Mesothelial cell of epicardium (in vitro differentiated cells): ENCODE results near the gene RMI1. TPM values are rescaled to one million over a fixed set of nuclear protein-coding genes. Genes with fewer than 3 reads are reported as not detected.

Source experiments
- DNase-seq, 2 experiments: peaks; one replicate each; pipeline ENCODE4 v3.0.0; 2021; ENCODE audit warnings: low spot score in 2 of 2; ENCODE audit not compliant: unreplicated experiment in 2 of 2
- H3K27ac Mint-ChIP-seq: 2 replicates; pipeline ENCODE4 v1.8.0; 2021; ENCODE audit warnings: mixed read lengths
- H3K27me3 Mint-ChIP-seq: 2 replicates; pipeline ENCODE4 v1.8.0; 2021; ENCODE audit warnings: low read depth, mixed read lengths
- H3K36me3 Mint-ChIP-seq: 2 replicates; pipeline ENCODE4 v1.8.0; 2021; ENCODE audit warnings: mixed read lengths
- H3K4me1 Mint-ChIP-seq: 2 replicates; pipeline ENCODE4 v1.8.0; 2021; ENCODE audit warnings: mixed read lengths
- H3K4me3 Mint-ChIP-seq: 2 replicates; pipeline ENCODE4 v1.8.0; 2021; ENCODE audit warnings: mild to moderate bottlenecking, moderate library complexity, mixed read lengths
- H3K9me3 Mint-ChIP-seq: 2 replicates; pipeline ENCODE4 v1.8.0; 2021; ENCODE audit warnings: mixed read lengths
- total RNA-seq: library from RNA; stranded (reverse); gene quantifications from 3 replicates; pipeline ENCODE4 v1.2.1, GENCODE V29; 2021
- TF ChIP-seq, protein P1 (sequence below): fragments of 200-600 bp; sonication (generic); IDR thresholded peaks from one replicate; pipeline ENCODE4 v1.5.0; 2021; ENCODE audit warnings: antibody characterized with exemption; ENCODE audit not compliant: unreplicated experiment

Gene RMI1
- total RNA-seq, 1 donor from 2014 or later: 9.2 TPM

DNA sequence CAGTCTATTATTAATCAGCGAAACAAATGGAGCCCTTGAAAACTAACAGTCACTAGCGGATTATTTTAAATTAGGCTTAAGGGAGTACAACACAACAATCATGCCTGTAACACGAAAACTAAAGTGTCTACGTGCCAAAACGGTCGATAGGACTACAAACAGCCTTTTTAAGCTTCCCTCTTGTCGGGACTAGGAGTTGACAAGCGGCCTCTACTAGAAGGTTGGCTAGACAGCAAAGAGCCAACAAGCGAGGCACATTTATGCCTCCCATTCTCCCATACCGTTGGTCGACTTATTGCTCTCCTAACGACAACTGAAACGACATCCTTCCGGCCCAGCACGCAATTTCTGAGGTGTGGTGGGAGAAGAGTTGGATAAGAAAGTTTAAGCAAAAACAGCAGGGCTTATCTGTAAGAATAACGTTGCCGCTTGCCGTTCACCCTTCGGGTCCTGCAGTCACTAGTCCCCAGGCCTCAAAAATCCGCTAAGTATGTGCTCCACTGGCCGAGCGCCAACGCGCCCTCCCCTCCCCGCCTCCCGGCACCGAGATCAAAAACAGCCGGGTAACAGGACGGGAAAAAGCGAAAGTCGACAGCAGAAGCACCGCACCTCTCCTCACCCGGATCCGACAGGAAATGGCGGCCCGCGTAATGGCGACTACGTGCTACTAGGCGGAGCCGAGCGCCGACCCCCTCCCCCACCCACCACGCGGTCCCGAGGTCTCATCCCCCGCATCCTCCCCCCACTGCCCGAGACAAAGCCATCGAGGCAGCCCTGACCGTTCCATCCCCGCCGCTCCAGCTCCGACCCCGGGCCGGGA is 1.4 kb upstream of the RMI1 start:
- Mint-ChIP-seq H3K9me3 (no peaks in the 10 kb centered on the region), H3K36me3 (peaks cover 33% of the 10 kb centered on the region), H3K4me1 (peaks cover 52% of the 10 kb centered on the region), H3K4me3 (peak overlapping the region; percentile 92), H3K27me3 (no peaks in the 10 kb centered on the region), H3K27ac (peak overlapping the region; percentile 100)
- DNase-seq: peak; percentile 62 to 77
- TF ChIP-seq, protein P1, sequence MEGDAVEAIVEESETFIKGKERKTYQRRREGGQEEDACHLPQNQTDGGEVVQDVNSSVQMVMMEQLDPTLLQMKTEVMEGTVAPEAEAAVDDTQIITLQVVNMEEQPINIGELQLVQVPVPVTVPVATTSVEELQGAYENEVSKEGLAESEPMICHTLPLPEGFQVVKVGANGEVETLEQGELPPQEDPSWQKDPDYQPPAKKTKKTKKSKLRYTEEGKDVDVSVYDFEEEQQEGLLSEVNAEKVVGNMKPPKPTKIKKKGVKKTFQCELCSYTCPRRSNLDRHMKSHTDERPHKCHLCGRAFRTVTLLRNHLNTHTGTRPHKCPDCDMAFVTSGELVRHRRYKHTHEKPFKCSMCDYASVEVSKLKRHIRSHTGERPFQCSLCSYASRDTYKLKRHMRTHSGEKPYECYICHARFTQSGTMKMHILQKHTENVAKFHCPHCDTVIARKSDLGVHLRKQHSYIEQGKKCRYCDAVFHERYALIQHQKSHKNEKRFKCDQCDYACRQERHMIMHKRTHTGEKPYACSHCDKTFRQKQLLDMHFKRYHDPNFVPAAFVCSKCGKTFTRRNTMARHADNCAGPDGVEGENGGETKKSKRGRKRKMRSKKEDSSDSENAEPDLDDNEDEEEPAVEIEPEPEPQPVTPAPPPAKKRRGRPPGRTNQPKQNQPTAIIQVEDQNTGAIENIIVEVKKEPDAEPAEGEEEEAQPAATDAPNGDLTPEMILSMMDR: no peak

DNA sequence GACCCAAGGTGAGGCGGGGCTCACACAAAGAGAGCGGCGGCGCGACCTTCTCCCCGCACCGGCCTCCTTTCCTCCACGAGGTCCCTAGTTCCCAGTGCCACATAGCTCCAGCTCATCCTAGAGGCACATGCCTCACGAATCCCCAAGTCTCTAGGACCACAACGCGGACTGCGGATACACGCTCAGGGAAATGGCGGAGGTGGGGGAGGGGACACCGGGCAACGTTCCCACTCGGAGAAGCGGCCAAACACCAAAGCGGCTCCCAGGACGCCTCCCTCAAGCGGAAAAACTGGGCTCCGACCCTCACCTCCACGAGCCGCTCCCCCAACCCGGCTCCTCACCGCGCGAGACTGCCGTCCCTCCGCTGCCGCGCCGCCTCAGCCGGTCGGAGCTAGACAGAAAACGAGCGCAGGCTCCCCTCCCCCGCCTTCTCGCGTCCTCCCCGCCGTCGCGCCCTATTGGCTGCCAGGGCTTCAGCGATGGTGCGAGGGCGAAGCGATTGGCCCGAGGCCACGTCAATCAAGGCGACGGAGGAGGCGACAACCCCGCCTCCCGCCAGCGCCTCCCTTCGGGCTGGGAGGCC is 702 bp upstream of the RMI1 start, which contains the start of gene HNRNPK:
HNRNPK (minus strand) TSS at position 404 of the 583 bp plus-strand sequence. CDS start 1,963 bp downstream, outside the sequence.
- DNase-seq: peak; percentile 100
- peak within 1 kb of the TSS; percentile 100 for H3K27ac Mint-ChIP-seq
- H3K4me3 Mint-ChIP-seq: peak within 1 kb of the TSS; percentile 92

DNA sequence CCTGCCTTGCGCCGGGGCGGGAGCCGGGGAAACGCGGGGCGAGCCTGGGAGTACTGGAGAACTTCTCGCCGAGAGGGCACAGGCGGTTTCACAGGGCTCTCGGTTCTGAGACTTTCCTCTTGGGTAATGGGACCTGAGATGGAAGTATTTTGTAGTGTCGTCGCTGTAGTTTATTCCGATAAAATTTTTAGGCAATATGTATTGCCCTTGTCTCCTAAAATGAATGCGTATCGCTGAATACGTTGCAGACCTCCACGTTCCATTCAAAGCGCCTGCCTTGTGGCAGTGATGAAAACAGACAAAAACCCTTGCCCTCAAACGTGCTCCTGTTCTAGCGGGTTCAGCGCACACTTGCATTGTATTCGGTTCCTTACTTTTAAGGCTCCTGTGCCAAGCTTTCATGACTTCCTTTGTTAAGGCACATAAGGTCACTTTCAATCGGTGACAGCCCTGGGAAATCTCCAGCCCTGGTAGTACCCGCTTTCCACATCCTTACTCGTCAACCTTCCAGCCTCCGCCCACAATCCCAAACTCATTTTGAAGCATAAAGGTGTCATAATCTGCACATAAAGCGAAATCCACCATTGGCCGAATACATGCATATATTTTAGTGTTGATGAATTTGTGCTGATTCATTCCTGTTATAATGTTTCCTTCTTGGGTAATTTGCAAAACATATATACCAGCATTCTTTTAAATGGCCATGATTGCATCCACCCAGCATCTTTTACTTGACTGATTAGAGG is 694 bp downstream of the RMI1 start:
- H3K27ac Mint-ChIP-seq: peak overlapping the region; percentile 100
- H3K9me3 Mint-ChIP-seq: no peaks in the 10 kb centered on the region
- H3K27me3 Mint-ChIP-seq: no peaks in the 10 kb centered on the region
- peaks cover 33% of the 10 kb centered on the region for H3K4me1 Mint-ChIP-seq
- H3K4me3 Mint-ChIP-seq: peak overlapping the region; percentile 92
- DNase-seq: no peak
- TF ChIP-seq, protein P1: no peak
- peaks cover 12% of the 10 kb centered on the region for H3K36me3 Mint-ChIP-seq

More for the DNA sequence above, 702 bp upstream of the RMI1 start, which contains the start of gene HNRNPK:
- H3K27me3 Mint-ChIP-seq: no peaks in the 10 kb centered on the region
- TF ChIP-seq, protein P1: no peak
- H3K36me3 Mint-ChIP-seq: peaks cover 26% of the 10 kb centered on the region
- H3K9me3 Mint-ChIP-seq: no peaks in the 10 kb centered on the region
- peaks cover 46% of the 10 kb centered on the region for H3K4me1 Mint-ChIP-seq

DNA sequence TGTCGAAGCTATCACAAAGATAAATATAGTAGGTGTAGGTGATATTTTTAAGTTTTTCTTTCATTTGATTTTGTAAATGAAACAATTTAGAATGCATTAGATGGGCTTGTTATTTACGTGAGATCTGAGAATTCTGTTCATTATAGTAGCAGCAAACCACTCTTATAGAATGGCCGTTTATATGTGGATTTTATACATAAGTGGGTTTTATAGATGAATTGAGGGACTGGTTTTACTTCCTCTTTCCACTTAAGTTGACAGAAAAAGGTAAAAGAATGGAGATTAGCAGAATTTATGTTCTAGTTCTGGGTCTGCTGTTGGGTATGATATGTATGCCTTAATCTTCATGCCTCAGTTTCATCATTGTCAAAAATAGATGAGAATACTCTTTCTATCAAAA is 5.6 kb downstream of the RMI1 start:
- H3K27me3 Mint-ChIP-seq: no peaks in the 10 kb centered on the region
- no peak overlapping the region for H3K27ac Mint-ChIP-seq

DNA sequence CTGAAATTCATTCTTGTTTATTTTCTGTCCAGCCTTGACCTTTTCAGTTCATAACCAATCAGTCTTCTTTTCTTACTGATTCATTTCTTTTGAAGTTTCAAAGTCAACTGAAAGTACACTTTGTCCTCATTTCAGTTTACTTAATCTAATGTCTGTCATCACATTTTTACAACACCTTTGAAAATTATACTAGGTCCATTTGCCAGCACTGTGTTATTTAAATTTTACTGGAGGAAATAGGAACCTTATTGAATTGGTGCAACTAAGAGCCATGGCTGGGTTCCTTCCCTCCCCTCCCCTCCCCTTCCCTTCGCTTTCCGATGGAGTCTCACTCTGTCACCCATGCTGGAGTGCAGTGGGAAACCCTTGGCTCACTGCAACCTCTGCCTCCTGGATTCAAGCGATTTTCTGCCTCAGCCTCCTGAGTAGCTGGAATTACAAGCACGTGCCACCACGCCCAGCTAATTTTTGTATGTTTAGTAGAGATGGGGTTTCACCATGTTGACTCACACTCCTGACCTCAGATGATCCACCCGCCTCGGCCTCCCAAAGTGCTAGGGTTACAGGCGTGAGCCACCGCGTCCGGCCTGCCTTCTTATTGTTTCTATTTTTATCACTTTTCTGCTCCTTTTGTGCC is 6.3 kb downstream of the RMI1 start:
- TF ChIP-seq, protein P1: no peak
- Mint-ChIP-seq H3K27ac (no peak overlapping the region), H3K36me3 (peaks cover 16% of the 10 kb centered on the region), H3K4me1 (peaks cover 18% of the 10 kb centered on the region), H3K27me3 (no peaks in the 10 kb centered on the region), H3K9me3 (peaks cover 5% of the 10 kb centered on the region), H3K4me3 (no peak overlapping the region)
- DNase-seq: no peak

More for the DNA sequence above, 5.6 kb downstream of the RMI1 start:
- no peak overlapping the region for H3K4me3 Mint-ChIP-seq
- peaks cover 5% of the 10 kb centered on the region for H3K9me3 Mint-ChIP-seq
- peaks cover 16% of the 10 kb centered on the region for H3K36me3 Mint-ChIP-seq
- DNase-seq: no peak
- TF ChIP-seq, protein P1: no peak
- H3K4me1 Mint-ChIP-seq: peaks cover 24% of the 10 kb centered on the region
